ENCODE data around the gene STPG4. TPM values are rescaled to one million over a fixed set of nuclear protein-coding genes. Genes with fewer than 3 reads are reported as not detected.

The STPG4 gene
- total RNA-seq, 4 donors from 2014 or later = not detected

DNA sequence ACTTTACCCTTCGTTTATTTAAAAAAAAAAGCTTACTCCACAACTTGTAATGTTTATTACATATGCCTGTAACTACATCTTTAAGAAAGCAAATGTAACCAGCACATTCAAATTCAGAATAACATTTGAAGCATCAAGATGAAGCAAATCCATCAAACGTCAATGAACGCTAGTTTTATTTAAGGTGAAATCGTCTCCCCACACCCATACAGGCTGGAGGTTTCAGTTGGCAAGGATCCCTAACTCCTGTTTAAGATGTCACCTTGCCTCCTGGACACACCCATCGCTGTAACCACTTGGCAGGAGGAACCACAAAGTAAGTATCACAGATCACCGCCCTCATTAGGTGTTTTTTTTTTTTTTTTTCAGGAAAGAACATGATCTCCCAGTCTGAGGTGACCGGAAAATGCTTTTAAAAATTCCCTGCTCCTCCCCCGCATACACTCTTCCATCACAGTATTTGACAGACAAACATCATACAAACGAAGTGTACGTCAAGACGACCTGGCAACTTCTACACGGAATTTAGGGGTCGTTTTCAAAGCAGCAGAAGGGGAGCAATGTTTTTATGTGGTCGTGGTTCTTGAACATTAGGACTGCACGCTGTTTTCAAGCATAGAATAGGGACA lies 19.7 kb upstream of the STPG4 start:
- Histone ChIP-seq H3K27ac (replicated peaks in 1 of 4) (peak overlapping the region; percentile 97 to 100 (median 99)), H3K4me1 (peaks cover 47 to 50% (median 49%) of the 10 kb centered on the region in 4 donors), H3K9me3 (no peaks in the 10 kb centered on the region), H3K36me3 (peaks cover 0 to 8% (median 3%) of the 10 kb centered on the region in 4 donors), H3K27me3 (no peaks in the 10 kb centered on the region), H3K4me3 (peak overlapping the region; percentile 78 to 95 (median 84))
- under 1% methylated on average over 15 of the region's 15 CpGs for WGBS
- intact Hi-C loops (cut with DNase I) = loop anchor here (5.0 kb wide), 1 partner anchor 158 kb away; no protein-coding TSS in a partner anchor
- no peak for DNase-seq (ENCODE audit: extremely low spot score)
- TF ChIP-seq POLR2A (IDR thresholded peaks at IDR 0.05; ENCODE audit: low read depth) = no peak
- TF ChIP-seq POLR2AphosphoS5 (IDR thresholded peaks at IDR 0.05) = peak; percentile 35 to 37

DNA sequence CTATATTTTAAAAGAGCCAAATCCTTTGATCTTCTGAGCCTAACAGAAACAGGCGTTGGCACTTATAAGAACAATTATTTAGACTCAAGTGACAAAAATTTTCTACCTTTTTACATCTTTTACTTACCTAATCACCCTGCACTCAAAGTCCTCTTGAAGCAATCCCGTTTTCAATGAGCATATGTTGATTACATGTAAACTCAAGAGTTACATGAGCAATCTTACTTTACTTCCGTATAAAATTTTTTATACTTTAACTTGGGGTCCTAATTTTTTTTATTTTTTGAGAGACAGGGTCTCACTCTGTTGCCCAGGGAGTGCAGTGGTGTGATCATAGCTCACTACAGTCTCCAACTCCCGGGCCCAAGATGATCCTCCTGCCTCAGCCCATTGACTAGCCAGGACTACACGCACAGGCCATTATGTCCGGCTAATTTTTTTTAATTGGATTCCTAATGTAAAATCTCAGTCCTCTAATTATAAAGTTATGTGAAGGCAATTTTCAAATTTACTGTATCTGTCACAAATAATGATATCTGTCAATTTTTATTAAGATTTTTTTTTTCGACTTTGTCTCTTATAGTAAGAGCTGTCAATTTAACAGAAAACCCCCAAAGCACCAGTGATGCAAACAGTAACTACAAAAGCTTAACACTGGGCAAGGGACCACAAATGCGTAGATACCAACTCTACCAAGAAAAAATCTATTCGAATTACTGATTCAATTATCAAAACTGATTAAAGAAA lies 19.1 kb upstream of the STPG4 start:
- Histone ChIP-seq H3K4me1 (peaks cover 54 to 57% (median 56%) of the 10 kb centered on the region in 4 donors), H3K9me3 (no peaks in the 10 kb centered on the region), H3K36me3 (peaks cover under 1 to 15% (median 5%) of the 10 kb centered on the region in 4 donors), H3K4me3 (peak overlapping the region; percentile 78 to 95 (median 84)), H3K27me3 (no peaks in the 10 kb centered on the region), H3K27ac (replicated peaks in 1 of 4) (peak overlapping the region; percentile 97 to 100 (median 99))
- TF ChIP-seq EP300 (IDR thresholded peaks at IDR 0.05) = no peak
- TF ChIP-seq POLR2AphosphoS5 (IDR thresholded peaks at IDR 0.05) = no peak
- TF ChIP-seq POLR2A (IDR thresholded peaks at IDR 0.05; ENCODE audit: low read depth) = no peak
- TF ChIP-seq, protein P1, sequence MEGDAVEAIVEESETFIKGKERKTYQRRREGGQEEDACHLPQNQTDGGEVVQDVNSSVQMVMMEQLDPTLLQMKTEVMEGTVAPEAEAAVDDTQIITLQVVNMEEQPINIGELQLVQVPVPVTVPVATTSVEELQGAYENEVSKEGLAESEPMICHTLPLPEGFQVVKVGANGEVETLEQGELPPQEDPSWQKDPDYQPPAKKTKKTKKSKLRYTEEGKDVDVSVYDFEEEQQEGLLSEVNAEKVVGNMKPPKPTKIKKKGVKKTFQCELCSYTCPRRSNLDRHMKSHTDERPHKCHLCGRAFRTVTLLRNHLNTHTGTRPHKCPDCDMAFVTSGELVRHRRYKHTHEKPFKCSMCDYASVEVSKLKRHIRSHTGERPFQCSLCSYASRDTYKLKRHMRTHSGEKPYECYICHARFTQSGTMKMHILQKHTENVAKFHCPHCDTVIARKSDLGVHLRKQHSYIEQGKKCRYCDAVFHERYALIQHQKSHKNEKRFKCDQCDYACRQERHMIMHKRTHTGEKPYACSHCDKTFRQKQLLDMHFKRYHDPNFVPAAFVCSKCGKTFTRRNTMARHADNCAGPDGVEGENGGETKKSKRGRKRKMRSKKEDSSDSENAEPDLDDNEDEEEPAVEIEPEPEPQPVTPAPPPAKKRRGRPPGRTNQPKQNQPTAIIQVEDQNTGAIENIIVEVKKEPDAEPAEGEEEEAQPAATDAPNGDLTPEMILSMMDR (IDR thresholded peaks at IDR 0.05) = no peak
- no peak for DNase-seq (ENCODE audit: extremely low spot score)
- intact Hi-C loops (cut with DNase I) = loop anchor here (5.0 kb wide), 1 partner anchor 157 kb away; no protein-coding TSS in a partner anchor
- WGBS = 11% methylated on average over 9 of the region's 9 CpGs

DNA sequence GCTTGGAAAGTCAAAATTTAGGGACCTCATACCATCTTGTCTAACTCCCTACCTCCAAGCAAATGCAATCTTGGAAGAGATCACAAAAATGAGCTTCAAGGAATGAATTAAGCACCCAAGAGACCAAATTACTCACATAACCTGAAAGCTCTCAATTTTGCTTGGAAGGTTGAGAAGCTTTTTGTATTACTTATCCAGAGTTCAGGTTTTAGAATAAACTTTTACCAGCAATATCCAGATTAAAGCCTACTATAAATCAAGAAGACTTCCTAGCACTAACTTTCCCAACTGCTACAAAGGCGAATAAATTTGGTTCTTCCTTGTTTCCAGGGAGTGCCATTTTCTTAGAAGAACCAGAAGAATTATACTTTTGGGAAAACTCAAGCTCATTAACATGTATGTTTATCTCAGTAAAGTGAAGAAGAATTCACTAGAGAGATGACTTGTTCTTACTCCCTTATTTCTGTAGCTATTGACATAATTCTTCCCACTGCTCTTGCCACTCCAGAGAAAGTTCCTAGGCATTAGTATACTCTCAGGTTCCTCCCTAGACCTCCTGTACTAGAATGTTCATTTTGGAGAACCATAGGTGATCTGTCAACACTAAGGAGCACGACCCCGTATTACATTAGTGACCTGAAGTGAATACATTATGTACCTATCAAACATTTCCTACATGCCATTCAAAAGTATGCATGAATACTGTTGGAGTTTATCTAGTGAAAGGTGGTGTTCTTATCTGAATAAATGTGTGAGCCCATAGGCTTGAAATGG lies 18.0 kb upstream of the STPG4 start:
- 30% methylated on average over 3 of the region's 3 CpGs for WGBS
- Histone ChIP-seq H3K27me3 (no peaks in the 10 kb centered on the region), H3K27ac (replicated peaks in 1 of 4) (peak overlapping the region; percentile 97 to 100 (median 99)), H3K4me3 (peak overlapping the region; percentile 78 to 95 (median 84)), H3K4me1 (peaks cover 59 to 68% (median 66%) of the 10 kb centered on the region in 4 donors), H3K36me3 (peaks cover 6 to 24% (median 14%) of the 10 kb centered on the region in 4 donors), H3K9me3 (no peaks in the 10 kb centered on the region)
- no peak for TF ChIP-seq POLR2AphosphoS5 (IDR thresholded peaks at IDR 0.05)
- TF ChIP-seq EP300 (IDR thresholded peaks at IDR 0.05) = no peak
- TF ChIP-seq, protein P1 (IDR thresholded peaks at IDR 0.05) = no peak
- DNase-seq (ENCODE audit: extremely low spot score) = no peak
- intact Hi-C loops (cut with DNase I) = loop anchor here (5.0 kb wide), 1 partner anchor 156 kb away; no protein-coding TSS in a partner anchor

DNA sequence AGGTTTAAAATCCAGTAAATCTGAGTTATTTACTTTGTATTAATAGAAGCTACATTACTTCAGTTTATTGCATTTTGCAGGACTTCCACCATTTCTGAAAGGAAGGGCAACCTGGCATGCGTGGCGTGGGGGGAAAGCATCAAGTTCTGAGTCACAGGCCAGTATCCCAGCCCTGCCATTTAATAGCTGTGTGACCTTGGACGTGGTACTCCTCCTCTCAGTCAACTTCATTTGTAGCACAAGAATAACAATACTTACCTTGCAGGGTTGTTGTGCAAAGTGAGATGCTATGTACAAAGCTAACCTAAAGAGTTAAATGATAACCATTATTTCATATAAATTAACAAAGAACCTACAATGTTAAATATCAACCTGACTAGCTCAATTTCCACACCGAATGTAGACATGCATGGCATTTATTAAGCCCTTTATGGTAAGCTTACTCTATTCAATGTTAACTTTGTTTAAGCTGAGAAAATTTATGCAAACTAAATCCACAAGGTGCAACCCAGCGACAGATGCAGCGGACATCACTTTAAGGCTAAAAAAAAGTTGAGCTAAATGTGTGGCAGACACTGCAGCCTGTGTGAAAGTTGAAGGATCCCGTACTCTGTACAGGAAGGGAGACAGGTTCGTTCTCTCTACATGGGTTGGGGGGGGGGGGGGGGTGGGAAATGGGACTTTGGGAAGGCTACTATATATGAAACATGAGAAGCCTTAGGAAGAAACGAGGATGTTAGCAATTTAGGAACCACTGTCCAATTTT lies 17.2 kb upstream of the STPG4 start:
- TF ChIP-seq, protein P1 (IDR thresholded peaks at IDR 0.05) = no peak
- TF ChIP-seq POLR2AphosphoS5 (IDR thresholded peaks at IDR 0.05) (no peak), POLR2A (IDR thresholded peaks at IDR 0.05; ENCODE audit: low read depth) (no peak), EP300 (IDR thresholded peaks at IDR 0.05) (no peak)
- no peaks in the 10 kb centered on the region for H3K9me3 ChIP-seq
- H3K27me3 ChIP-seq = no peaks in the 10 kb centered on the region
- intact Hi-C loops (cut with DNase I) = loop anchor here (5.0 kb wide), 1 partner anchor 155 kb away; no protein-coding TSS in a partner anchor
- H3K4me1 ChIP-seq = peaks cover 59 to 75% (median 70%) of the 10 kb centered on the region in 4 donors
- no peak for DNase-seq (ENCODE audit: extremely low spot score)
- peak overlapping the region; percentile 97 to 100 (median 99) for H3K27ac ChIP-seq (replicated peaks in 1 of 4)
- H3K4me3 ChIP-seq = peak overlapping the region; percentile 78 to 95 (median 84)
- 24% methylated on average over 9 of the region's 9 CpGs for WGBS
- peaks cover 6 to 32% (median 14%) of the 10 kb centered on the region in 4 donors for H3K36me3 ChIP-seq

All from esophagus muscularis mucosa (tissue), 4 donors.